ENCODE measurements around the gene COQ10B. TPM values are rescaled to one million over a fixed set of nuclear protein-coding genes. Genes with fewer than 3 reads are reported as not detected.

COQ10B gene
- total and polyA plus RNA-seq, 2 donors (not counting 3 experiments of a cell fraction or from before 2014, with no cell fraction given), result 2.4 to 15.1 TPM

- Histone ChIP-seq H3K9ac (replicated peaks; ENCODE audit: extremely low read depth, insufficient read depth, low read length) (peak overlapping the region; percentile 99), H3K9me1 (replicated peaks; ENCODE audit: control insufficient read depth, extremely low read depth, insufficient read depth, low read length) (no peaks in the 10 kb centered on the region), H3K36me3 (ENCODE audit: control insufficient read depth in 2 of 2, extremely low read depth in 1 of 2, insufficient read depth in 2 of 2, low read length in 2 of 2) (no peaks in the 10 kb centered on the region), H3K27me3 (ENCODE audit: control insufficient read depth in 2 of 2, insufficient read depth in 2 of 2, low read length in 2 of 2) (no peaks in the 10 kb centered on the region), H3K4me2 (ENCODE audit: insufficient read depth, low read length) (peak overlapping the region; percentile 98), H3K9me3 (replicated peaks; ENCODE audit: control insufficient read depth, insufficient read depth, low read length) (no peaks in the 10 kb centered on the region), H3K27ac (ENCODE audit: insufficient read depth, low read depth, low read length) (peak overlapping the region; percentile 98), H4K20me1 (replicated peaks; ENCODE audit: control insufficient read depth, extremely low read depth, insufficient read depth, low read length) (peaks cover 2% of the 10 kb centered on the region), H3K79me2 (ENCODE audit: control insufficient read depth, insufficient read depth, low read length) (peaks cover 47% of the 10 kb centered on the region), H2AFZ (ENCODE audit: low read depth, low read length) (no peak overlapping the region), H3K4me3 (replicated peaks in 1 of 3; ENCODE audit: insufficient read depth in 1 of 3, low read depth in 1 of 3, low read length in 3 of 3) (peak overlapping the region; percentile 61 to 95 (median 68)), H3K4me1 (ENCODE audit: control insufficient read depth, extremely low read depth, insufficient read depth, low read length) (peaks cover 14% of the 10 kb centered on the region)
- peak; percentile 90 for DNase-seq (ENCODE audit: low read depth, low spot score)
- BruUV-seq (replicated peaks), result no TSS peak
- ChIA-PET CTCF (interaction anchor here (1.9 kb wide), 1 partner anchor 18 kb away, joined by 15 read pairs; the partner anchor contains the start of gene SF3B1), POLR2A (interaction anchor here (1.2 kb wide), 1 partner anchor 62 kb away, joined by 4 read pairs; the partner anchor contains the start of gene MOB4)
- TF ChIP-seq POLR2AphosphoS5 (IDR thresholded peaks at IDR 0.05; ENCODE audit: insufficient read depth, low read depth, low read length) (no peak), MAX (IDR thresholded peaks at IDR 0.05; ENCODE audit: insufficient read depth, insufficient read length) (no peak)
- TF ChIP-seq, protein P1, sequence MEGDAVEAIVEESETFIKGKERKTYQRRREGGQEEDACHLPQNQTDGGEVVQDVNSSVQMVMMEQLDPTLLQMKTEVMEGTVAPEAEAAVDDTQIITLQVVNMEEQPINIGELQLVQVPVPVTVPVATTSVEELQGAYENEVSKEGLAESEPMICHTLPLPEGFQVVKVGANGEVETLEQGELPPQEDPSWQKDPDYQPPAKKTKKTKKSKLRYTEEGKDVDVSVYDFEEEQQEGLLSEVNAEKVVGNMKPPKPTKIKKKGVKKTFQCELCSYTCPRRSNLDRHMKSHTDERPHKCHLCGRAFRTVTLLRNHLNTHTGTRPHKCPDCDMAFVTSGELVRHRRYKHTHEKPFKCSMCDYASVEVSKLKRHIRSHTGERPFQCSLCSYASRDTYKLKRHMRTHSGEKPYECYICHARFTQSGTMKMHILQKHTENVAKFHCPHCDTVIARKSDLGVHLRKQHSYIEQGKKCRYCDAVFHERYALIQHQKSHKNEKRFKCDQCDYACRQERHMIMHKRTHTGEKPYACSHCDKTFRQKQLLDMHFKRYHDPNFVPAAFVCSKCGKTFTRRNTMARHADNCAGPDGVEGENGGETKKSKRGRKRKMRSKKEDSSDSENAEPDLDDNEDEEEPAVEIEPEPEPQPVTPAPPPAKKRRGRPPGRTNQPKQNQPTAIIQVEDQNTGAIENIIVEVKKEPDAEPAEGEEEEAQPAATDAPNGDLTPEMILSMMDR (IDR thresholded peaks at IDR 0.05; ENCODE audit: extremely low read depth in 1 of 2, insufficient read depth in 1 of 2, low read depth in 1 of 2, low read length in 2 of 2), result no peak
- dilution Hi-C loops (cut with MboI; ENCODE audit: extremely low pct_ligation_motif_present, low sequenced_read_pairs), result no loop called here
- no peak for FAIRE-seq
- intact Hi-C loops (cut with micrococcal nuclease), result loop anchor here (1.0 kb wide), 4 partner anchors 19 to 251 kb away; partner anchors contain the start of genes HSPE1, MARS2 and SF3B1
Observed at GRCh38 chr2:197453914-197454398, 604 bp downstream of the COQ10B start.

- no peak for DNase-seq (ENCODE audit: low read depth, low spot score)
- H3K36me3 ChIP-seq (ENCODE audit: control insufficient read depth in 2 of 2, extremely low read depth in 1 of 2, insufficient read depth in 2 of 2, low read length in 2 of 2), result peaks cover 0 to 3% of the 10 kb centered on the region in 2 experiments
- H4K20me1 ChIP-seq (replicated peaks; ENCODE audit: control insufficient read depth, extremely low read depth, insufficient read depth, low read length), result peaks cover 2% of the 10 kb centered on the region
- no peaks in the 10 kb centered on the region for H3K27me3 ChIP-seq (ENCODE audit: control insufficient read depth in 2 of 2, insufficient read depth in 2 of 2, low read length in 2 of 2)
- no peak for FAIRE-seq
- no peak overlapping the region for H2AFZ ChIP-seq (ENCODE audit: low read depth, low read length)
- peaks cover 52% of the 10 kb centered on the region for H3K79me2 ChIP-seq (ENCODE audit: control insufficient read depth, insufficient read depth, low read length)
- no peak overlapping the region for H3K9ac ChIP-seq (replicated peaks; ENCODE audit: extremely low read depth, insufficient read depth, low read length)
- dilution Hi-C loops (cut with MboI; ENCODE audit: extremely low pct_ligation_motif_present, low sequenced_read_pairs) (no loop called here), intact Hi-C loops (cut with micrococcal nuclease) (no loop called here)
- H3K4me2 ChIP-seq (ENCODE audit: insufficient read depth, low read length), result peak overlapping the region; percentile 98
- no peaks in the 10 kb centered on the region for H3K9me3 ChIP-seq (replicated peaks; ENCODE audit: control insufficient read depth, insufficient read depth, low read length)
- H3K4me1 ChIP-seq (ENCODE audit: control insufficient read depth, extremely low read depth, insufficient read depth, low read length), result peaks cover 14% of the 10 kb centered on the region
- ChIA-PET POLR2A (no interaction called here), CTCF (no interaction called here)
- H3K4me3 ChIP-seq (replicated peaks in 1 of 3; ENCODE audit: insufficient read depth in 1 of 3, low read depth in 1 of 3, low read length in 3 of 3), result peak overlapping the region in 1 of 3 experiments; percentile 95
- no peak overlapping the region for H3K27ac ChIP-seq (ENCODE audit: insufficient read depth, low read depth, low read length)
- H3K9me1 ChIP-seq (replicated peaks; ENCODE audit: control insufficient read depth, extremely low read depth, insufficient read depth, low read length), result no peaks in the 10 kb centered on the region
- TF ChIP-seq MYC (IDR thresholded peaks at IDR 0.05; ENCODE audit: low read depth, low read length) (no peak), POLR2A (IDR thresholded peaks at IDR 0.05; ENCODE audit: low read depth, low read length) (no peak), POLR2AphosphoS5 (IDR thresholded peaks at IDR 0.05; ENCODE audit: insufficient read depth, low read depth, low read length) (no peak), JUN (IDR thresholded peaks at IDR 0.05; ENCODE audit: borderline replicate concordance, insufficient read depth, insufficient read length, low read depth) (no peak), EZH2 (IDR thresholded peaks at IDR 0.05; ENCODE audit: borderline replicate concordance, low read depth, low read length, severe bottlenecking) (no peak), FOS (IDR thresholded peaks at IDR 0.05; ENCODE audit: borderline replicate concordance, insufficient read depth, low read length) (no peak), MAX (IDR thresholded peaks at IDR 0.05; ENCODE audit: insufficient read depth, insufficient read length) (no peak), GATA2 (IDR thresholded peaks at IDR 0.05; ENCODE audit: insufficient read depth, insufficient read length, low read depth, low read length) (no peak)
- TF ChIP-seq, protein P1 (IDR thresholded peaks at IDR 0.05; ENCODE audit: extremely low read depth in 1 of 2, insufficient read depth in 1 of 2, low read depth in 1 of 2, low read length in 2 of 2), result no peak
- no TSS peak for BruUV-seq (replicated peaks)
Observed at GRCh38 chr2:197454923-197455322, 1.6 kb downstream of the COQ10B start.

All from endothelial cell of umbilical vein (primary cell).